Measurements from ENCODE around the gene ABCC11. TPM values are rescaled to one million over a fixed set of nuclear protein-coding genes. Genes with fewer than 3 reads are reported as not detected.

The ABCC11 gene
- total and polyA plus RNA-seq, 2 of the 13 experiments (the other 11 are each of a cell fraction or from before 2014, with no cell fraction given) = 1.0 to 1.4 TPM

DNA sequence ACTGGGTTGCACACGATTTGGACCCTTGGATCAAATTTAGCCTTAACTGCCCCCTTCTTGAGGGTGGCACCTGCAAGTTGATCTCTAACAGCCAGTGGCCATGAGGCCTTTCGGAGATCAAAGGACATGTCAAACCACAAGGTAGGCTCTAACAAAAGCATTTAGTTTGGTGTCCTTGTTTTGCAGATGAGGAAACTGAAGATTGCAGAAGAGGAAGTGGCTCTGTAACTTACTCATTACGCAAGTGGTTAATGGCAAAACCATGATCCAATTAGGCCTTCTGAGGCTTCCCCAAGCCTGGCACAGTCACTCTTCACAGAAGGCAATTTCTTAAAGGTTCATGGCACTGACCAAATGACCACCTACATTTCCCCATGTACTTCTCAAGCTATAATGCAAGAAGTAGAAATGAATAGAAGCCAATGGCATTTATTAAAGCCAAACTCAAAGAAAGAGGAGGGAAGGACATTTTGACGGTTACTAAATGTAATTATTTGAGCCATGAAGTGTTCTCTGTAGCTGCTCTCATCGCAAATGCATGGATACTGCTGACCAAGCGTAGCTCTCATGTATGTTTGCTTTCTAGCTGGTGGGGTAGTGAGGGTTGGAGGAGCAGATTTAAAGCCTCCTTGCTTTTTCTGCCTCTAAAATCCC lies 58.8 kb downstream of the ABCC11 start (continued):
- TF ChIP-seq, protein P1, sequence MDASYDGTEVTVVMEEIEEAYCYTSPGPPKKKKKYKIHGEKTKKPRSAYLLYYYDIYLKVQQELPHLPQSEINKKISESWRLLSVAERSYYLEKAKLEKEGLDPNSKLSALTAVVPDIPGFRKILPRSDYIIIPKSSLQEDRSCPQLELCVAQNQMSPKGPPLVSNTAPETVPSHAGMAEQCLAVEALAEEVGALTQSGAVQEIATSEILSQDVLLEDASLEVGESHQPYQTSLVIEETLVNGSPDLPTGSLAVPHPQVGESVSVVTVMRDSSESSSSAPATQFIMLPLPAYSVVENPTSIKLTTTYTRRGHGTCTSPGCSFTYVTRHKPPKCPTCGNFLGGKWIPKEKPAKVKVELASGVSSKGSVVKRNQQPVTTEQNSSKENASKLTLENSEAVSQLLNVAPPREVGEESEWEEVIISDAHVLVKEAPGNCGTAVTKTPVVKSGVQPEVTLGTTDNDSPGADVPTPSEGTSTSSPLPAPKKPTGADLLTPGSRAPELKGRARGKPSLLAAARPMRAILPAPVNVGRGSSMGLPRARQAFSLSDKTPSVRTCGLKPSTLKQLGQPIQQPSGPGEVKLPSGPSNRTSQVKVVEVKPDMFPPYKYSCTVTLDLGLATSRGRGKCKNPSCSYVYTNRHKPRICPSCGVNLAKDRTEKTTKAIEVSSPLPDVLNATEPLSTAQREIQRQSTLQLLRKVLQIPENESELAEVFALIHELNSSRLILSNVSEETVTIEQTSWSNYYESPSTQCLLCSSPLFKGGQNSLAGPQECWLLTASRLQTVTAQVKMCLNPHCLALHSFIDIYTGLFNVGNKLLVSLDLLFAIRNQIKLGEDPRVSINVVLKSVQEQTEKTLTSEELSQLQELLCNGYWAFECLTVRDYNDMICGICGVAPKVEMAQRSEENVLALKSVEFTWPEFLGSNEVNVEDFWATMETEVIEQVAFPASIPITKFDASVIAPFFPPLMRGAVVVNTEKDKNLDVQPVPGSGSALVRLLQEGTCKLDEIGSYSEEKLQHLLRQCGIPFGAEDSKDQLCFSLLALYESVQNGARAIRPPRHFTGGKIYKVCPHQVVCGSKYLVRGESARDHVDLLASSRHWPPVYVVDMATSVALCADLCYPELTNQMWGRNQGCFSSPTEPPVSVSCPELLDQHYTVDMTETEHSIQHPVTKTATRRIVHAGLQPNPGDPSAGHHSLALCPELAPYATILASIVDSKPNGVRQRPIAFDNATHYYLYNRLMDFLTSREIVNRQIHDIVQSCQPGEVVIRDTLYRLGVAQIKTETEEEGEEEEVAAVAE (CRISPR knock-in tag; IDR thresholded peaks at IDR 0.05; ENCODE audit: borderline replicate concordance) = 0 out of 2 replicates have a peak, but pooled peaks have one; percentile 24
- TF ChIP-seq, protein P2, sequence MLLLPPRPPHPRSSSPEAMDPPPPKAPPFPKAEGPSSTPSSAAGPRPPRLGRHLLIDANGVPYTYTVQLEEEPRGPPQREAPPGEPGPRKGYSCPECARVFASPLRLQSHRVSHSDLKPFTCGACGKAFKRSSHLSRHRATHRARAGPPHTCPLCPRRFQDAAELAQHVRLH (CRISPR knock-in tag; IDR thresholded peaks at IDR 0.05; ENCODE audit: borderline replicate concordance, low read depth) = 0 out of 2 replicates have a peak, but pooled peaks have one; percentile 50
- TF ChIP-seq, protein P3, sequence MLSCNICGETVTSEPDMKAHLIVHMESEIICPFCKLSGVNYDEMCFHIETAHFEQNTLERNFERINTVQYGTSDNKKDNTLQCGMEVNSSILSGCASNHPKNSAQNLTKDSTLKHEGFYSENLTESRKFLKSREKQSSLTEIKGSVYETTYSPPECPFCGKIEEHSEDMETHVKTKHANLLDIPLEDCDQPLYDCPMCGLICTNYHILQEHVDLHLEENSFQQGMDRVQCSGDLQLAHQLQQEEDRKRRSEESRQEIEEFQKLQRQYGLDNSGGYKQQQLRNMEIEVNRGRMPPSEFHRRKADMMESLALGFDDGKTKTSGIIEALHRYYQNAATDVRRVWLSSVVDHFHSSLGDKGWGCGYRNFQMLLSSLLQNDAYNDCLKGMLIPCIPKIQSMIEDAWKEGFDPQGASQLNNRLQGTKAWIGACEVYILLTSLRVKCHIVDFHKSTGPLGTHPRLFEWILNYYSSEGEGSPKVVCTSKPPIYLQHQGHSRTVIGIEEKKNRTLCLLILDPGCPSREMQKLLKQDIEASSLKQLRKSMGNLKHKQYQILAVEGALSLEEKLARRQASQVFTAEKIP (CRISPR knock-in tag; IDR thresholded peaks at IDR 0.05; ENCODE audit: borderline replicate concordance) = no peak
- TF ChIP-seq ZNF558 (CRISPR knock-in tag; IDR thresholded peaks at IDR 0.05; ENCODE audit: borderline replicate concordance) = no peak
- TF ChIP-seq BCL6 (CRISPR knock-in tag; IDR thresholded peaks at IDR 0.05) = peak; percentile 42; the same call in 1 of the 2 replicates
- TF ChIP-seq, protein P4, sequence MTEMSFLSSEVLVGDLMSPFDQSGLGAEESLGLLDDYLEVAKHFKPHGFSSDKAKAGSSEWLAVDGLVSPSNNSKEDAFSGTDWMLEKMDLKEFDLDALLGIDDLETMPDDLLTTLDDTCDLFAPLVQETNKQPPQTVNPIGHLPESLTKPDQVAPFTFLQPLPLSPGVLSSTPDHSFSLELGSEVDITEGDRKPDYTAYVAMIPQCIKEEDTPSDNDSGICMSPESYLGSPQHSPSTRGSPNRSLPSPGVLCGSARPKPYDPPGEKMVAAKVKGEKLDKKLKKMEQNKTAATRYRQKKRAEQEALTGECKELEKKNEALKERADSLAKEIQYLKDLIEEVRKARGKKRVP (CRISPR knock-in tag; IDR thresholded peaks at IDR 0.05) = peak in 1 of 2 experiments; percentile 28; a peak in 1 of 4 replicates
- no peak for TF ChIP-seq ZNF816 (CRISPR knock-in tag; IDR thresholded peaks at IDR 0.05; ENCODE audit: borderline replicate concordance)
- TF ChIP-seq SP5 (CRISPR knock-in tag; IDR thresholded peaks at IDR 0.05; ENCODE audit: borderline replicate concordance, low read depth) = no peak; the same call in 1 of the 2 replicates
- TF ChIP-seq NKX3-1 (CRISPR knock-in tag; IDR thresholded peaks at IDR 0.05) = no peak
- TF ChIP-seq ZNF138 (CRISPR knock-in tag; IDR thresholded peaks at IDR 0.05; ENCODE audit: low read depth) = no peak
- TF ChIP-seq FOSL1 (CRISPR knock-in tag; IDR thresholded peaks at IDR 0.05; ENCODE audit: borderline replicate concordance) = no peak
- TF ChIP-seq ZBTB7A (CRISPR knock-in tag; IDR thresholded peaks at IDR 0.05) = no peak
- no peak for TF ChIP-seq ZSCAN29 (CRISPR knock-in tag; conservative IDR thresholded peaks at IDR 0.05)
- no peak for TF ChIP-seq ZNF3 (CRISPR knock-in tag; IDR thresholded peaks at IDR 0.05)
- no peak for TF ChIP-seq POLR2AphosphoS2 (IDR thresholded peaks at IDR 0.05; ENCODE audit: low read depth, low read length)
- no peak for TF ChIP-seq ZSCAN22 (CRISPR knock-in tag; IDR thresholded peaks at IDR 0.05)
- TF ChIP-seq, protein P5, sequence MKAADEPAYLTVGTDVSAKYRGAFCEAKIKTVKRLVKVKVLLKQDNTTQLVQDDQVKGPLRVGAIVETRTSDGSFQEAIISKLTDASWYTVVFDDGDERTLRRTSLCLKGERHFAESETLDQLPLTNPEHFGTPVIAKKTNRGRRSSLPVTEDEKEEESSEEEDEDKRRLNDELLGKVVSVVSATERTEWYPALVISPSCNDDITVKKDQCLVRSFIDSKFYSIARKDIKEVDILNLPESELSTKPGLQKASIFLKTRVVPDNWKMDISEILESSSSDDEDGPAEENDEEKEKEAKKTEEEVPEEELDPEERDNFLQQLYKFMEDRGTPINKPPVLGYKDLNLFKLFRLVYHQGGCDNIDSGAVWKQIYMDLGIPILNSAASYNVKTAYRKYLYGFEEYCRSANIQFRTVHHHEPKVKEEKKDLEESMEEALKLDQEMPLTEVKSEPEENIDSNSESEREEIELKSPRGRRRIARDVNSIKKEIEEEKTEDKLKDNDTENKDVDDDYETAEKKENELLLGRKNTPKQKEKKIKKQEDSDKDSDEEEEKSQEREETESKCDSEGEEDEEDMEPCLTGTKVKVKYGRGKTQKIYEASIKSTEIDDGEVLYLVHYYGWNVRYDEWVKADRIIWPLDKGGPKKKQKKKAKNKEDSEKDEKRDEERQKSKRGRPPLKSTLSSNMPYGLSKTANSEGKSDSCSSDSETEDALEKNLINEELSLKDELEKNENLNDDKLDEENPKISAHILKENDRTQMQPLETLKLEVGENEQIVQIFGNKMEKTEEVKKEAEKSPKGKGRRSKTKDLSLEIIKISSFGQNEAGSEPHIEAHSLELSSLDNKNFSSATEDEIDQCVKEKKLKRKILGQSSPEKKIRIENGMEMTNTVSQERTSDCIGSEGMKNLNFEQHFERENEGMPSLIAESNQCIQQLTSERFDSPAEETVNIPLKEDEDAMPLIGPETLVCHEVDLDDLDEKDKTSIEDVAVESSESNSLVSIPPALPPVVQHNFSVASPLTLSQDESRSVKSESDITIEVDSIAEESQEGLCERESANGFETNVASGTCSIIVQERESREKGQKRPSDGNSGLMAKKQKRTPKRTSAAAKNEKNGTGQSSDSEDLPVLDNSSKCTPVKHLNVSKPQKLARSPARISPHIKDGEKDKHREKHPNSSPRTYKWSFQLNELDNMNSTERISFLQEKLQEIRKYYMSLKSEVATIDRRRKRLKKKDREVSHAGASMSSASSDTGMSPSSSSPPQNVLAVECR (CRISPR knock-in tag; IDR thresholded peaks at IDR 0.05; ENCODE audit: borderline replicate concordance) = no peak; the same call in 1 of the 2 replicates

All from HepG2 (cell line).